Measurements from ENCODE around the gene ZNF584. TPM values are rescaled to one million over a fixed set of nuclear protein-coding genes. Genes with fewer than 3 reads are reported as not detected.
A peak's percentile ranks its signal among the peaks of the same experiment; 100 is the strongest.

ZNF584 gene
- total RNA-seq, 1 donor from 2014 or later = 5.3 TPM

- DNase-seq (ENCODE audit: low read depth) = peak; percentile 91
These were observed 21.7 kb upstream of the ZNF584 start, which contains the start of gene RPS5 for GRCh38 chr19:58386576-58387337. Gene RPS5, plus strand, starts transcription at chr19:58387269. Its CDS starts 869 bp downstream, at chr19:58388138.

GRCh38 chr19:58387338-58388174 lies 20.9 kb upstream of the ZNF584 start:
- TF ChIP-seq CTCF (conservative IDR thresholded peaks at IDR 0.05; ENCODE audit: low read depth, low read length) = peak; percentile 16
- peak overlapping the region; percentile 71 for H3K4me3 ChIP-seq (ENCODE audit: low read depth, low read length)
- DNase-seq (ENCODE audit: low read depth) = no peak

More at GRCh38 chr19:58386576-58387337, 21.7 kb upstream of the ZNF584 start, which contains the start of gene RPS5:
- TF ChIP-seq CTCF (conservative IDR thresholded peaks at IDR 0.05; ENCODE audit: low read depth, low read length) = no peak
- H3K4me3 ChIP-seq (ENCODE audit: low read depth, low read length) = peak within 1 kb of the TSS; percentile 71

GRCh38 chr19:58388175-58388526 lies 20.3 kb upstream of the ZNF584 start:
- H3K4me3 ChIP-seq (ENCODE audit: low read depth, low read length) = peak overlapping the region; percentile 71
- TF ChIP-seq CTCF (conservative IDR thresholded peaks at IDR 0.05; ENCODE audit: low read depth, low read length) = no peak
- no peak for DNase-seq (ENCODE audit: low read depth)

GRCh38 chr19:58392945-58393724 lies 15.3 kb upstream of the ZNF584 start:
- no peak for TF ChIP-seq CTCF (conservative IDR thresholded peaks at IDR 0.05; ENCODE audit: low read depth, low read length)
- no peak overlapping the region for H3K4me3 ChIP-seq (ENCODE audit: low read depth, low read length)

GRCh38 chr19:58393725-58394033 lies 14.8 kb upstream of the ZNF584 start:
- TF ChIP-seq CTCF (conservative IDR thresholded peaks at IDR 0.05; ENCODE audit: low read depth, low read length) = no peak
- DNase-seq (ENCODE audit: low read depth) = no peak
- H3K4me3 ChIP-seq (ENCODE audit: low read depth, low read length) = no peak overlapping the region

More at GRCh38 chr19:58392945-58393724, 15.3 kb upstream of the ZNF584 start:
- no peak for DNase-seq (ENCODE audit: low read depth)

GRCh38 chr19:58394821-58395219 lies 13.6 kb upstream of the ZNF584 start:
- no peak for TF ChIP-seq CTCF (conservative IDR thresholded peaks at IDR 0.05; ENCODE audit: low read depth, low read length)
- H3K4me3 ChIP-seq (ENCODE audit: low read depth, low read length) = no peak overlapping the region
- no peak for DNase-seq (ENCODE audit: low read depth)

Data from epithelial cell of proximal tubule (primary cell).